ENCODE data around the gene NCCRP1. TPM values are rescaled to one million over a fixed set of nuclear protein-coding genes. Genes with fewer than 3 reads are reported as not detected.

The NCCRP1 gene
- total RNA-seq, 1 donor from 2014 or later, result 1.9 TPM

DNA sequence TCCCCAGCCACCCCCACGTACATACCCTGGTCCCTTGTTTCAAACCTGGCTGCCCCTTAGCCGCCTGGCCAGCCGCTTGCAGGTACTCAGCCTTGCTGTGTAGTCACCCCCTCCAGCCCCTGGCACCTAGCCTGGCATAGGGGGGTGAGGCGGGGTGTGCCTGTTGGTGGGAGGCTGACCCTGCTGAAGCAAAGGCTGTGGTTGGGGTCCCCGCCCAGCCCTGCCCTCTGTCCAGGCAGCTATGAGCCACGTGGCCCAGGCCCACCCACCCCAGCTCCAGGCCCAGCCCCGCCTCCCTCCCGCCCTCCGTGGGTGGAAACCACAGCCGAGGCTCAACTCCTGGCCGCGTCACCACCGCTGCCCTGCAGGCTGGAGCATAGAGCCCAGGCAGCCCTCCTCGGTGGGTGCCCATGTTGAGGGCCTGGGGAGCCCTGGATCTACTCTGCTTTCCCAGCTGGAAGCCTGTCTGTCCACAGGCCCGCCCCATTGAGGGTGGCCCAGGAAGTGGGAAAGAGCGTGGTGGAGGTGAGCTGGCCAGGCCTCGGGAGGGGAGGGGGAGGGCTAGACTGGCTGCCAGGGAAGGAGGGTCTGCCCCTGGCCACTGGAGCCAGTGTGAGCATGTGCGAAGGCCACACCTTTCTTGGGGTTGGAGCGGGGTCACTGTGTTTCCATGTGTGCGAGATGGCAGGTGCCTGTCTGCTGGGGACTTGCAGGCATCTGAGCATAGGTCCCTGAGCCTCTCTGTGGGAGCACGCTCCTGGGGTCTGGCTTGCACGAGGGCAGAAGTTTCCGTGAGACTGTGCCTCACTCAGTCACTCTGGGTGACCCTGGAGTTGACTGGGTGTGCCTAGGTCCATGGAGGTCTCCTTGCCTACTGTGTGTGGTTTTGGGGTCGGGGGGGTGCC is 40.2 kb upstream of the NCCRP1 start:
- Mint-ChIP-seq H3K4me3 (peak overlapping the region; percentile 48), H3K27me3 (ENCODE audit: insufficient read depth, low read depth) (no peaks in the 10 kb centered on the region), H3K4me1 (peaks cover 20% of the 10 kb centered on the region), H3K9me3 (no peaks in the 10 kb centered on the region), H3K36me3 (peaks cover 5% of the 10 kb centered on the region), H3K27ac (peak overlapping the region; percentile 93)
- H3K9me3 ChIP-seq (ENCODE audit: low read depth), result no peaks in the 10 kb centered on the region
- H3K36me3 ChIP-seq, result no peaks in the 10 kb centered on the region
- H3K27ac ChIP-seq, result no peak overlapping the region
- no peak overlapping the region for H3K4me3 ChIP-seq
- H3K27me3 ChIP-seq, result no peaks in the 10 kb centered on the region
- peaks cover 68% of the 10 kb centered on the region for H3K79me2 ChIP-seq (ENCODE audit: low read depth)
- TF ChIP-seq EZH2phosphoT487 (IDR thresholded peaks at IDR 0.05), result no peak
- TF ChIP-seq, protein P1, sequence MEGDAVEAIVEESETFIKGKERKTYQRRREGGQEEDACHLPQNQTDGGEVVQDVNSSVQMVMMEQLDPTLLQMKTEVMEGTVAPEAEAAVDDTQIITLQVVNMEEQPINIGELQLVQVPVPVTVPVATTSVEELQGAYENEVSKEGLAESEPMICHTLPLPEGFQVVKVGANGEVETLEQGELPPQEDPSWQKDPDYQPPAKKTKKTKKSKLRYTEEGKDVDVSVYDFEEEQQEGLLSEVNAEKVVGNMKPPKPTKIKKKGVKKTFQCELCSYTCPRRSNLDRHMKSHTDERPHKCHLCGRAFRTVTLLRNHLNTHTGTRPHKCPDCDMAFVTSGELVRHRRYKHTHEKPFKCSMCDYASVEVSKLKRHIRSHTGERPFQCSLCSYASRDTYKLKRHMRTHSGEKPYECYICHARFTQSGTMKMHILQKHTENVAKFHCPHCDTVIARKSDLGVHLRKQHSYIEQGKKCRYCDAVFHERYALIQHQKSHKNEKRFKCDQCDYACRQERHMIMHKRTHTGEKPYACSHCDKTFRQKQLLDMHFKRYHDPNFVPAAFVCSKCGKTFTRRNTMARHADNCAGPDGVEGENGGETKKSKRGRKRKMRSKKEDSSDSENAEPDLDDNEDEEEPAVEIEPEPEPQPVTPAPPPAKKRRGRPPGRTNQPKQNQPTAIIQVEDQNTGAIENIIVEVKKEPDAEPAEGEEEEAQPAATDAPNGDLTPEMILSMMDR (IDR thresholded peaks at IDR 0.05), result no peak
- TF ChIP-seq EZH2 (IDR thresholded peaks at IDR 0.05), result no peak
- no peaks in the 10 kb centered on the region for H3F3A ChIP-seq (ENCODE audit: low read depth)
- no peak overlapping the region for H3K4me2 ChIP-seq
- H3K9ac ChIP-seq, result no peak overlapping the region
- H4K20me1 ChIP-seq (ENCODE audit: low read depth), result peaks cover 90% of the 10 kb centered on the region
- H2AFZ ChIP-seq (replicated peaks), result no peak overlapping the region
- no peak for DNase-seq (ENCODE audit: low spot score)
- peaks cover 11% of the 10 kb centered on the region for H3K4me1 ChIP-seq

DNA sequence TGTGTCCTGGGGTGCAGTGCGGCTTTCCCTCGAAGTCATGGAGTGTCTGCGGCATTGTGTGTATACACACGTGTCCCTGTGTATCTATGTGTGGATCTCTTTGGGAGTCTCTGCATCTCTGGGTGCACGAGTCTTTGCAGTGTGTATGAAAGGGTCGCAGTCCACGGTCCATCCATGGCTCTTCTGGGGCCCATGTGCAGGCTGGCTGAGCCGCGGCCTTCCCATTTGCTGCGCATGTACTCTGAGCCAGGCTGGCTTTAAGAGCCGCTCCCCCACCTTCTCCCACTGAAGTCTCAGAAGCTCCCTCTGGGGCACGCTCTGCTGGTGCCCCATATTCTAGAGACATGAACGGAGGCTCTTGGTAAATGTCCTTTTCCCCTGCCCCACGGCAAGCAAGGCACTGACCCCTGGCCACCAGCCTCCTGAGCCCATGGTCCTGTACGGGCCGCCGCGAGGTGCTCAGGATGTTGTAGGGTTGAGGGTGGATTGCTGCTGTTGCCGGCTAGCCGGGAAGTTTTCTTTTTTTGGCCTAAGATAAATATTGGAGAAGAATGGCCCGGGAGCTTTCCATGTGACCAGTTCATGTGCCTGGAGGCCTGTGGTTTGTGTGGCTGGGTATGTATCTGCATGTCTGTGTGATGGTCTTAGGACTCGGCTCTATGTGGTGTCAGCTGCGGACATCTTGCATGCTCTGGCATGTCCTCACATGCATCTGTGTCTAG is 39.3 kb upstream of the NCCRP1 start:
- Histone ChIP-seq H3K36me3 (no peaks in the 10 kb centered on the region), H3F3A (ENCODE audit: low read depth) (no peaks in the 10 kb centered on the region), H2AFZ (replicated peaks) (no peak overlapping the region), H4K20me1 (ENCODE audit: low read depth) (peaks cover 92% of the 10 kb centered on the region), H3K4me2 (no peak overlapping the region), H3K4me3 (no peak overlapping the region), H3K79me2 (ENCODE audit: low read depth) (peaks cover 65% of the 10 kb centered on the region), H3K9ac (no peak overlapping the region), H3K9me3 (ENCODE audit: low read depth) (no peaks in the 10 kb centered on the region), H3K27ac (no peak overlapping the region), H3K27me3 (no peaks in the 10 kb centered on the region), H3K4me1 (peaks cover 11% of the 10 kb centered on the region)
- Mint-ChIP-seq H3K9me3 (no peaks in the 10 kb centered on the region), H3K27me3 (ENCODE audit: insufficient read depth, low read depth) (no peaks in the 10 kb centered on the region), H3K27ac (peak overlapping the region; percentile 93), H3K36me3 (peaks cover 5% of the 10 kb centered on the region), H3K4me1 (peaks cover 21% of the 10 kb centered on the region), H3K4me3 (peak overlapping the region; percentile 48)
- DNase-seq (ENCODE audit: low spot score), result no peak
- no peak for TF ChIP-seq EZH2phosphoT487 (IDR thresholded peaks at IDR 0.05)
- TF ChIP-seq EZH2 (IDR thresholded peaks at IDR 0.05), result no peak
- TF ChIP-seq, protein P1 (IDR thresholded peaks at IDR 0.05), result no peak

DNA sequence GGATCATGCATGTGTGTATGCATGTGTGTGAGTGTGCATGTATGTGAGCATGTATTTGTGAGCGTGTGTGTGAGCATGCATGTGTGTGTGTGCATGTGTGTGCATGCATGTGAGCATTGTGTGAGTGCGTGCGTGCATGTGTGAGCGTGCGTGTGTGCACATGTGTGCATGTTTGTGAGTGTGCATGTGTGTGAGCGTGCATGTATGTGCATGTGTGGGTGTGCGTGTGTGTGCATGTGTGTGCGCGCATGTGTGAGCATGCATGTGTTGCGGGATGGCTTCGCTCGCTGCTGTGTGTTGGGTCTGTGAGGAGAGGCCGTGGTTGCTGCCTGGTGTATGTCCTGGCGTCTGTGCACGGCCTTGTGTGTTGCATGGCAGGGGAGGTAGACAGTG is 38.8 kb upstream of the NCCRP1 start:
- no peak overlapping the region for H2AFZ ChIP-seq (replicated peaks)
- H3K9me3 ChIP-seq (ENCODE audit: low read depth), result no peaks in the 10 kb centered on the region
- no peak overlapping the region for H3K9ac ChIP-seq
- no peak overlapping the region for H3K4me3 ChIP-seq
- H3K27ac ChIP-seq, result no peak overlapping the region
- Mint-ChIP-seq H3K27ac (peak overlapping the region; percentile 19), H3K9me3 (no peaks in the 10 kb centered on the region), H3K27me3 (ENCODE audit: insufficient read depth, low read depth) (no peaks in the 10 kb centered on the region), H3K4me3 (no peak overlapping the region), H3K36me3 (peaks cover 5% of the 10 kb centered on the region), H3K4me1 (peaks cover 26% of the 10 kb centered on the region)
- H3F3A ChIP-seq (ENCODE audit: low read depth), result no peaks in the 10 kb centered on the region
- no peak overlapping the region for H3K4me2 ChIP-seq
- H3K36me3 ChIP-seq, result no peaks in the 10 kb centered on the region
- H3K27me3 ChIP-seq, result no peaks in the 10 kb centered on the region
- H3K79me2 ChIP-seq (ENCODE audit: low read depth), result peaks cover 66% of the 10 kb centered on the region
- TF ChIP-seq EZH2 (IDR thresholded peaks at IDR 0.05) (no peak), EZH2phosphoT487 (IDR thresholded peaks at IDR 0.05) (no peak)
- TF ChIP-seq, protein P1 (IDR thresholded peaks at IDR 0.05), result no peak
- no peak for DNase-seq (ENCODE audit: low spot score)
- peaks cover 13% of the 10 kb centered on the region for H3K4me1 ChIP-seq
- H4K20me1 ChIP-seq (ENCODE audit: low read depth), result peaks cover 92% of the 10 kb centered on the region
